Cardiac septum (tissue), 1 donor: ENCODE measurements around the gene C6orf89. TPM values are rescaled to one million over a fixed set of nuclear protein-coding genes. Genes with fewer than 3 reads are reported as not detected.

Source experiments
- DNase-seq: peaks from one replicate; pipeline ENCODE4 v3.0.0-alpha.2; 2020; ENCODE audit warnings: low spot score
- intact Hi-C: fragments of 100-400 bp; cut with DNase I; formaldehyde crosslinking; loops from one replicate; pipeline ENCODE4 v1.14.0; 2022
- total RNA-seq: library from RNA; stranded (reverse); fragmentation: NEBNext Ultra II Directional; extraction: Animal tissue kit (Norgen Biotek cat#: 25700); gene quantifications from one replicate; pipeline ENCODE4 v1.2.1, GENCODE V29; 2021
- donor health status: DM: no; HTN: no; CAD: no.

Gene C6orf89
- total RNA-seq, 1 donor from 2014 or later: 49.2 TPM

DNA sequence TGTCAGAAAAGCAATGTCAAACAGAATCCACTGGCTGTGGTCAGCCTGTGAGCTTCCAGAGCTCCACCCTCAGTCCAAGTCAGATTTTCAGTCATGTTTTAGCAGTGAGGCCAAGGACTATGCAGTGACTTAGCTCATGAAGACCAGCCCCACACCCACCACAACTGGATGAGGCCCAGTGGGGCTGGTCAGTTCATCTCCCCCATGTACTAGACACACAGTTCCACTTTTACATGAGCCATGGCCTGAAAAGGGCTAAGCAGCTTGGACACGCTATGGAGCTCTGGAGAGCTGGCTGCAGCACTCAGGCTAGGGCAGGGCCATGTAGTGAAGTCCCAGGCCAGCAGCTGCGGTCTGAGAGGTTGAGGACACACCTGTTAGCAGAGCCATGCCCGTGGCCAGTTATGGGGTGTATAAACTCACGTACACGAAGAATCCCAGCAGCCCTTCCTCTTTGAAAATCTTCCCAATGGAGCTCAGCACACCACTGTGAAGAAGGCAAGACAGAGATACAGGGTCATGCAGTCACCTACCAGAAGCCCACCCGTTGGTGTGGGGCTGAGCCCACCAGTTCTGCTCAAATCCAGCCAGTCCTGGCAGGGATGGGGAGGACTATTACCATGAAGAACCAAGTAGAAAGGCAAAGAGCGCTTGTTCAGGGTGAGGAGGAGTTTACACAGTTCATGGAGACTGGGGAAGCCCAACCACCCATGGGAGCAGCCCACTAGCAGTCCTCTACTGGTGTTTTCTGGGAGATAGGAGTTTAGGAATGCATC lies 89.7 kb downstream of the C6orf89 start:
- intact Hi-C loops: loop anchor here (5.0 kb wide), 2 partner anchors 68 to 208 kb away; no protein-coding TSS in a partner anchor
- no peak for DNase-seq

DNA sequence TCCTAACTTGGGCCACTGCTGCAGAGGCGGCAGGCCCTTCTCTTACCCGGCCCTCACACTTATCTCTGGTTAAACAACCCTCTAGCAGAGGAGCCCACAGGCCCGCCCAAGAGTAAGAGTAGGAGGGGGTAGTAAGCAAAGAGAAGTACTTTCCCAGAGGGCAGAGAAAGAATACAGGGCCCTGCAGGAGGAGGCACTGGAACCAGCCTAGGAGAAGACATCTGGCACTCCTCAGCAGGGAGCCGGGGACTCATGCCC lies 90.2 kb downstream of the C6orf89 start:
- intact Hi-C loops: loop anchor here (5.0 kb wide), 2 partner anchors 69 to 209 kb away; no protein-coding TSS in a partner anchor
- DNase-seq: no peak

DNA sequence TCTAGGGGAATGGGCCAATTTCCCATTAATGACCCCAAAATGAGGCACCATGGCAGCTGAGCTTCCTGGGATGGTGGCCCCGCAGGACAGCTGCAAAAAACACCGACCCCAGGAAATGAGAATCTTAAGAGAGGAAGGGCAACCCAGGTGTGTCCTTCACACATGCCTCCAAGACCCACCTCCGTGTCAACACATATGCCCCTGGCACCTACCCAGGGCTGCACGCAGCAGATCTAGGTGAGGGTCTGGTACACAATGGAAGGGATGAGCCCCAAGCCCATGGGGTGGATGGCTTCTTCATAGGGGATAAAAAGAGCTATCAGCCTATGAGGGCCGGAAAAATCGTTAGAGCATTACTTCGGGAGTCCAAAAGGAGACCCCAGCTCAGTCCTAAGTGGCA lies 90.8 kb downstream of the C6orf89 start:
- intact Hi-C loops: loop anchor here (5.0 kb wide), 2 partner anchors 69 to 209 kb away; no protein-coding TSS in a partner anchor

DNA sequence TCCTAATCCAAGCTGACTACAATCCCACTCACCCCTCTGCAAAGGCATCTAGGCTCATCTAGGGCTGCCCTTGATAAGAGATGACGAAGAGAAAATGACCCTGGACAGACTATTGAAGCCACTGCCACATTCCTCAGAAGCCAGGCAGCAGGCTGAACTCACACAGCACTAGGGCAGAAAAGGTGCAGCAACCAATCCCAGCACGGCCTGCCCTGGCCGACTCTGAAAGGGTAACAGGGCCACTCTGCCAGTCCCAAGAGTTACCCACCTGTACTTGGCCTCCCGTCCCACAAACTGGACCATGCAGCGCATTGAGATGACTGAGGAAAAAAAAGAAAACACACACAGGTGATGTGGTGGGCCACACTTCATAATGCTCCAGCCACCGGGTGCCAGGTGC lies 91.2 kb downstream of the C6orf89 start:
- DNase-seq: no peak
- intact Hi-C loops: loop anchor here (5.0 kb wide), 2 partner anchors 70 to 210 kb away; no protein-coding TSS in a partner anchor

More for the DNA sequence above, 90.8 kb downstream of the C6orf89 start:
- no peak for DNase-seq

DNA sequence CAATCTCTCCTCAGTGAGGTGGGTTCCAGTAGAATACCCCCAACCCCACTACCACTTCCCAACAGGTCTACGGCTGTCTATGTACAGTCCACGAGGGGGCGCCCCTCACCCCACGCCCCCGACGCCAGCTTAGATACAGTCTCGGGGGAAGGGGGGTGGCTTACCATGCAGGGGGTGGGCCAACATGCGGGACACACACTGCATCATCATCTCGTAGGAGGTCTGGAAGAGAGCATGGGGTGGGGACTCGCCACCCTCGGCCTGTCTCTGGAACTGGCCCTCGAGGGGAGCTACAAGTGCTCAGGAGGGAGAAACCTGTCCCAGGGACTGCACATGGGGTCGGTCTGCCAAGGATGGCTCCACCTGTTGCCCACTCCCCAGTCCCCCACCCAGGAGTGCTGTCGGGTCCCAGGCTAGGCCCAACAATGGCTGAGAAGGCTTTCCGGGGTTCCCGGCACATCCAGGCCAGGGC lies 91.8 kb downstream of the C6orf89 start:
- intact Hi-C loops: loop anchor here (5.0 kb wide), 2 partner anchors 70 to 210 kb away; no protein-coding TSS in a partner anchor
- DNase-seq: no peak

Other genes starting within 250 kb of the C6orf89 start
- gene CDKN1A, start 207.2 kb upstream of the C6orf89 start, total RNA-seq: 113 TPM
- gene RAB44, start 188.1 kb upstream of the C6orf89 start, total RNA-seq: 0.11 TPM
- gene CPNE5, start 46.5 kb upstream of the C6orf89 start, total RNA-seq: 6.7 TPM
- gene PPIL1, start 11.1 kb upstream of the C6orf89 start, total RNA-seq: 24.9 TPM
- 11.9 TPM for gene PI16, start 68.8 kb downstream of the C6orf89 start, total RNA-seq
- 139 TPM for gene MTCH1, start 100.2 kb downstream of the C6orf89 start, total RNA-seq
- gene FGD2, start 119.7 kb downstream of the C6orf89 start, total RNA-seq: 2.3 TPM